Measurements from ENCODE around the gene ANXA5. TPM values are rescaled to one million over a fixed set of nuclear protein-coding genes. Genes with fewer than 3 reads are reported as not detected.
A peak's percentile ranks its signal among the peaks of the same experiment; 100 is the strongest.

Gene ANXA5
- total and polyA plus RNA-seq, 9 of the 15 experiments (the other 6 are each of a cell fraction or from before 2014, with no cell fraction given): 49.9 to 131 (median 84.5) TPM

- in situ Hi-C loops (cut with MboI): no loop called here
- no TSS peak for BruUV-seq (replicated peaks)
- FAIRE-seq (peak; percentile 40), DNase-seq (ENCODE audit: extremely low read depth in 1 of 4, low spot score in 3 of 4) (no peak), ATAC-seq (no peak)
- Histone ChIP-seq H3K27me3 (ENCODE audit: control insufficient read depth in 2 of 2, insufficient read depth in 2 of 2, low read length in 2 of 2) (peaks cover 0 to 18% of the 10 kb centered on the region in 2 experiments; a peak in 3 of 5 replicates), H3K9ac (ENCODE audit: insufficient read depth in 1 of 2, low read depth in 2 of 2, low read length in 2 of 2) (no peak overlapping the region), H4K20me1 (replicated peaks; ENCODE audit: control insufficient read depth, insufficient read depth, low read length) (no peaks in the 10 kb centered on the region), H3K79me2 (ENCODE audit: control insufficient read depth, insufficient read depth, low read length) (no peaks in the 10 kb centered on the region), H3K4me3 (no peak overlapping the region), H2AFZ (ENCODE audit: low read depth, low read length) (no peak overlapping the region), H3K9me1 (ENCODE audit: control insufficient read depth, insufficient read depth, low read length) (no peaks in the 10 kb centered on the region), H3K4me1 (replicated peaks in 1 of 2; ENCODE audit: control insufficient read depth in 2 of 2, insufficient read depth in 2 of 2, low read length in 2 of 2) (no peaks in the 10 kb centered on the region), H3K9me3 (replicated peaks; ENCODE audit: control insufficient read depth, insufficient read depth, low read depth, low read length) (no peaks in the 10 kb centered on the region), H3K27ac (ENCODE audit: extremely low read depth, low read depth, low read length) (no peak overlapping the region), H3K36me3 (ENCODE audit: control insufficient read depth, insufficient read depth, low read length) (no peaks in the 10 kb centered on the region), H3K4me2 (ENCODE audit: insufficient read depth, low read length) (no peak overlapping the region)
- peak; percentile 44; the same call in 1 of the 2 replicates for TF ChIP-seq C11orf30 (IDR thresholded peaks at IDR 0.05; ENCODE audit: low read depth)
- TF ChIP-seq CHD1 (IDR thresholded peaks at IDR 0.05; ENCODE audit: low read length): no peak
- peak; percentile 51 for TF ChIP-seq ZNF316 (IDR thresholded peaks at IDR 0.05)
- TF ChIP-seq SP2 (IDR thresholded peaks at IDR 0.05; ENCODE audit: extremely low read depth, low read depth, low read length, poor library complexity, severe bottlenecking): no peak
- TF ChIP-seq CBFA2T2 (conservative IDR thresholded peaks at IDR 0.05): no peak
- TF ChIP-seq SMAD3 (CRISPR knock-in tag; conservative IDR thresholded peaks at IDR 0.05): no peak
- peak; percentile 40 for TF ChIP-seq RFX1 (IDR thresholded peaks at IDR 0.05)
- TF ChIP-seq RREB1 (CRISPR knock-in tag; IDR thresholded peaks at IDR 0.05): no peak
- peak; percentile 41 for TF ChIP-seq MAFG (tag; conservative IDR thresholded peaks at IDR 0.05)
- intact Hi-C loops (cut with micrococcal nuclease): no loop called here
- 11% methylated on average over 6 of the region's 6 CpGs for WGBS (ENCODE audit: insufficient coverage, low coverage, missing lambda C conversion rate)
- ChIA-PET POLR2A (interaction anchor here (0.7 to 2.8 kb wide), 2 partner anchors 9 to 196 kb away, joined by 3 to 8 read pairs; partner anchors contain the start of gene ANXA5), CTCF (ENCODE audit: low intra/inter-chr PET ratio) (no interaction called here)
Measured at GRCh38 chr4:121705521-121705920, 8.7 kb upstream of the ANXA5 start.
